Measurements from ENCODE around the gene IBTK.

- no peak for TF ChIP-seq EZH2 (IDR thresholded peaks at IDR 0.05; ENCODE audit: low read depth)
- TF ChIP-seq, protein P1, sequence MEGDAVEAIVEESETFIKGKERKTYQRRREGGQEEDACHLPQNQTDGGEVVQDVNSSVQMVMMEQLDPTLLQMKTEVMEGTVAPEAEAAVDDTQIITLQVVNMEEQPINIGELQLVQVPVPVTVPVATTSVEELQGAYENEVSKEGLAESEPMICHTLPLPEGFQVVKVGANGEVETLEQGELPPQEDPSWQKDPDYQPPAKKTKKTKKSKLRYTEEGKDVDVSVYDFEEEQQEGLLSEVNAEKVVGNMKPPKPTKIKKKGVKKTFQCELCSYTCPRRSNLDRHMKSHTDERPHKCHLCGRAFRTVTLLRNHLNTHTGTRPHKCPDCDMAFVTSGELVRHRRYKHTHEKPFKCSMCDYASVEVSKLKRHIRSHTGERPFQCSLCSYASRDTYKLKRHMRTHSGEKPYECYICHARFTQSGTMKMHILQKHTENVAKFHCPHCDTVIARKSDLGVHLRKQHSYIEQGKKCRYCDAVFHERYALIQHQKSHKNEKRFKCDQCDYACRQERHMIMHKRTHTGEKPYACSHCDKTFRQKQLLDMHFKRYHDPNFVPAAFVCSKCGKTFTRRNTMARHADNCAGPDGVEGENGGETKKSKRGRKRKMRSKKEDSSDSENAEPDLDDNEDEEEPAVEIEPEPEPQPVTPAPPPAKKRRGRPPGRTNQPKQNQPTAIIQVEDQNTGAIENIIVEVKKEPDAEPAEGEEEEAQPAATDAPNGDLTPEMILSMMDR (conservative IDR thresholded peaks at IDR 0.05) = no peak
Measured at GRCh38 chr6:82268301-82268846, 20.8 kb upstream of the IBTK start.
